Astrocyte (in vitro differentiated cells and primary cell): ENCODE data around the gene DARS1. TPM values are rescaled to one million over a fixed set of nuclear protein-coding genes. Genes with fewer than 3 reads are reported as not detected.

Experiments used
- DNase-seq: peaks from one replicate; pipeline ENCODE4 v3.0.0-alpha.2; 2010; ENCODE audit warnings: low read depth
- FAIRE-seq: peaks from 2 replicates; lab custom pipeline; 2011; peaks lifted over from hg19 to GRCh38; lab: Jason Lieb, UNC
- H2AFZ ChIP-seq: 2 replicates; pipeline ENCODE4 v1.6.0; 2012; ENCODE audit warnings: low read depth, low read length, inconsistent platforms
- H3K27ac ChIP-seq: 2 replicates; pipeline ENCODE4 v1.5.1; 2011; ENCODE audit warnings: low read depth, low read length, inconsistent platforms
- H3K27me3 ChIP-seq: 2 replicates; pipeline ENCODE4 v1.6.0; 2011; ENCODE audit warnings: low read length, inconsistent platforms; ENCODE audit not compliant: insufficient read depth
- H3K36me3 ChIP-seq: 2 replicates; pipeline ENCODE4 v1.5.1; 2011; ENCODE audit warnings: low read length, inconsistent platforms; ENCODE audit not compliant: insufficient read depth
- H3K4me1 ChIP-seq: 2 replicates; pipeline ENCODE4 v1.5.1; 2011; ENCODE audit warnings: low read length, inconsistent platforms; ENCODE audit not compliant: insufficient read depth
- H3K4me2 ChIP-seq: 2 replicates; pipeline ENCODE4 v1.6.0; 2012; ENCODE audit warnings: low read length, inconsistent platforms
- H3K4me3 ChIP-seq: 2 replicates; pipeline ENCODE4 v1.5.1; 2011; ENCODE audit warnings: low read depth, mild to moderate bottlenecking, low read length, inconsistent platforms; ENCODE audit not compliant: insufficient read depth
- H3K79me2 ChIP-seq: 2 replicates; pipeline ENCODE4 v1.6.0; 2012; ENCODE audit warnings: mild to moderate bottlenecking, low read length, inconsistent platforms; ENCODE audit not compliant: insufficient read depth
- H3K9ac ChIP-seq: 2 replicates; pipeline ENCODE4 v1.6.0; 2012; ENCODE audit warnings: mild to moderate bottlenecking, low read length, inconsistent platforms
- H3K9me3 ChIP-seq: 2 replicates; pipeline ENCODE4 v1.5.1; 2012; ENCODE audit warnings: low read depth, mild to moderate bottlenecking, low read length, inconsistent platforms; ENCODE audit not compliant: insufficient read depth
- H4K20me1 ChIP-seq: 2 replicates; pipeline ENCODE4 v1.6.0; 2012; ENCODE audit warnings: low read length, inconsistent platforms; ENCODE audit not compliant: insufficient read depth
- H3K27ac Mint-ChIP-seq: one replicate; pipeline ENCODE4 v1.8.0; 2021; ENCODE audit warnings: mild to moderate bottlenecking, mixed read lengths; ENCODE audit not compliant: unreplicated experiment
- H3K27me3 Mint-ChIP-seq: one replicate; pipeline ENCODE4 v1.8.0; 2021; ENCODE audit warnings: low read depth, mixed read lengths; ENCODE audit not compliant: unreplicated experiment
- H3K36me3 Mint-ChIP-seq: one replicate; pipeline ENCODE4 v1.8.0; 2021; ENCODE audit warnings: low read depth, mixed read lengths; ENCODE audit not compliant: unreplicated experiment
- H3K4me1 Mint-ChIP-seq: one replicate; pipeline ENCODE4 v1.8.0; 2021; ENCODE audit warnings: low read depth, mixed read lengths; ENCODE audit not compliant: unreplicated experiment
- H3K4me3 Mint-ChIP-seq: one replicate; pipeline ENCODE4 v1.8.0; 2021; ENCODE audit warnings: mild to moderate bottlenecking, moderate library complexity, mixed read lengths; ENCODE audit not compliant: unreplicated experiment
- H3K9me3 Mint-ChIP-seq: one replicate; pipeline ENCODE4 v1.8.0; 2021; ENCODE audit warnings: mild to moderate bottlenecking, mixed read lengths; ENCODE audit not compliant: unreplicated experiment
- CTCF ChIP-seq: IDR thresholded peaks from 2 replicates; pipeline ENCODE4 v1.5.1; 2011; ENCODE audit warnings: low read depth, mild to moderate bottlenecking, inconsistent platforms, low read length, moderate library complexity; ENCODE audit not compliant: insufficient read depth
- EZH2 ChIP-seq: IDR thresholded peaks from 2 replicates; pipeline ENCODE4 v1.6.1; 2012; ENCODE audit warnings: mild to moderate bottlenecking, low read length, inconsistent platforms; ENCODE audit not compliant: insufficient read depth
- total RNA-seq: library from RNA; stranded (reverse); gene quantifications from 2 replicates; pipeline ENCODE4 v1.2.1, GENCODE V29; 2021

DARS1 gene
- total RNA-seq, 1 donor from 2014 or later = 37.9 TPM

- FAIRE-seq (no peak), DNase-seq (no peak)
- Mint-ChIP-seq H3K4me3 (no peak overlapping the region), H3K9me3 (no peaks in the 10 kb centered on the region), H3K27ac (no peak overlapping the region), H3K36me3 (no peaks in the 10 kb centered on the region), H3K27me3 (no peaks in the 10 kb centered on the region), H3K4me1 (no peaks in the 10 kb centered on the region)
- H3K9me3 ChIP-seq = no peaks in the 10 kb centered on the region
- H3K4me1 ChIP-seq = no peaks in the 10 kb centered on the region
- no peak for TF ChIP-seq EZH2
- no peak for TF ChIP-seq CTCF
- H3K4me3 ChIP-seq = no peak overlapping the region
- no peaks in the 10 kb centered on the region for H3K36me3 ChIP-seq
- H3K79me2 ChIP-seq = no peaks in the 10 kb centered on the region
- no peaks in the 10 kb centered on the region for H3K27me3 ChIP-seq
- no peak overlapping the region for H3K27ac ChIP-seq
- no peak overlapping the region for H3K9ac ChIP-seq
- no peak overlapping the region for H2AFZ ChIP-seq
- no peak overlapping the region for H3K4me2 ChIP-seq
- no peaks in the 10 kb centered on the region for H4K20me1 ChIP-seq
These were observed 8.0 kb upstream of the DARS1 start for GRCh38 chr2:135993421-135993820.

GRCh38 chr2:135991861-135992260 lies 6.4 kb upstream of the DARS1 start:
- Histone ChIP-seq H3K27ac (no peak overlapping the region), H2AFZ (no peak overlapping the region), H3K9me3 (no peaks in the 10 kb centered on the region), H3K4me1 (no peaks in the 10 kb centered on the region), H3K79me2 (no peaks in the 10 kb centered on the region), H3K4me2 (no peak overlapping the region), H3K4me3 (no peak overlapping the region), H3K9ac (no peak overlapping the region), H4K20me1 (no peaks in the 10 kb centered on the region), H3K27me3 (no peaks in the 10 kb centered on the region), H3K36me3 (no peaks in the 10 kb centered on the region)
- H3K27me3 Mint-ChIP-seq = no peaks in the 10 kb centered on the region
- no peaks in the 10 kb centered on the region for H3K4me1 Mint-ChIP-seq
- DNase-seq (no peak), FAIRE-seq (no peak)
- no peak overlapping the region for H3K27ac Mint-ChIP-seq
- H3K4me3 Mint-ChIP-seq = no peak overlapping the region
- H3K36me3 Mint-ChIP-seq = no peaks in the 10 kb centered on the region
- TF ChIP-seq CTCF = no peak
- no peak for TF ChIP-seq EZH2
- no peaks in the 10 kb centered on the region for H3K9me3 Mint-ChIP-seq

GRCh38 chr2:135987441-135987840 lies 2.0 kb upstream of the DARS1 start:
- Histone ChIP-seq H3K79me2 (peaks cover 26% of the 10 kb centered on the region), H3K4me1 (peaks cover 11% of the 10 kb centered on the region), H3K4me2 (no peak overlapping the region), H3K9me3 (no peaks in the 10 kb centered on the region), H3K27ac (no peak overlapping the region), H3K4me3 (no peak overlapping the region), H3K27me3 (no peaks in the 10 kb centered on the region), H4K20me1 (no peaks in the 10 kb centered on the region), H3K36me3 (no peaks in the 10 kb centered on the region), H3K9ac (no peak overlapping the region), H2AFZ (no peak overlapping the region)
- H3K9me3 Mint-ChIP-seq = peaks cover 3% of the 10 kb centered on the region
- FAIRE-seq = no peak
- no peak overlapping the region for H3K4me3 Mint-ChIP-seq
- no peak for TF ChIP-seq CTCF
- TF ChIP-seq EZH2 = no peak
- H3K27me3 Mint-ChIP-seq = no peaks in the 10 kb centered on the region
- DNase-seq = no peak
- no peaks in the 10 kb centered on the region for H3K4me1 Mint-ChIP-seq
- no peaks in the 10 kb centered on the region for H3K36me3 Mint-ChIP-seq
- H3K27ac Mint-ChIP-seq = no peak overlapping the region
